Measurements from ENCODE around the gene ELOVL5. TPM values are rescaled to one million over a fixed set of nuclear protein-coding genes. Genes with fewer than 3 reads are reported as not detected.

ELOVL5 gene
- total and polyA plus RNA-seq, 2 donors (not counting 1 experiment from before 2014, with no cell fraction given), result 128 to 144 TPM

GRCh38 chr6:53300656-53301551 lies 47.8 kb downstream of the ELOVL5 start:
- Histone ChIP-seq H3K79me2 (ENCODE audit: control insufficient read depth, insufficient read depth, low read length) (peaks cover 88% of the 10 kb centered on the region), H3K4me2 (replicated peaks; ENCODE audit: low read depth, low read length, poor library complexity, severe bottlenecking) (peak overlapping the region; percentile 62), H3K36me3 (replicated peaks in 1 of 2; ENCODE audit: control extremely low read depth in 1 of 2, control insufficient read depth in 1 of 2, extremely low read depth in 1 of 2, insufficient read depth in 2 of 2, low read length in 1 of 2) (peaks cover 0 to 4% of the 10 kb centered on the region in 2 experiments), H4K20me1 (ENCODE audit: control insufficient read depth, insufficient read depth, low read length, poor library complexity, severe bottlenecking) (peaks cover 35% of the 10 kb centered on the region), H2AFZ (ENCODE audit: insufficient read depth, low read depth, low read length, poor library complexity, severe bottlenecking) (peak overlapping the region; percentile 5), H3K9ac (ENCODE audit: low read length) (peak overlapping the region; percentile 28), H3K27me3 (replicated peaks in 1 of 4; ENCODE audit: control extremely low read depth in 1 of 4, control insufficient read depth in 3 of 4, insufficient read depth in 4 of 4, low read length in 3 of 4) (no peaks in the 10 kb centered on the region), H3K27ac (ENCODE audit: low read length in 2 of 2) (peak overlapping the region; percentile 8 to 82), H3K4me1 (ENCODE audit: control insufficient read depth in 2 of 2, insufficient read depth in 2 of 2, low read length in 2 of 2) (peaks cover 74 to 79% of the 10 kb centered on the region in 2 donors), H3K9me3 (ENCODE audit: control extremely low read depth in 1 of 3, control insufficient read depth in 2 of 3, insufficient read depth in 1 of 3, low read length in 2 of 3) (no peaks in the 10 kb centered on the region), H3K4me3 (ENCODE audit: control extremely low read depth in 1 of 5, extremely low read depth in 1 of 5, insufficient read depth in 1 of 5, low read depth in 2 of 5, low read length in 4 of 5) (no peak overlapping the region)
- TF ChIP-seq EZH2 (IDR thresholded peaks at IDR 0.05; ENCODE audit: borderline replicate concordance, insufficient read depth, low read depth, low read length, poor library complexity, severe bottlenecking) (no peak), CTCF (IDR thresholded peaks at IDR 0.05) (no peak)
- Mint-ChIP-seq H3K4me1 (peaks cover 82% of the 10 kb centered on the region), H3K4me3 (peak overlapping the region; percentile 71), H3K27ac (peak overlapping the region; percentile 89), H3K27me3 (no peaks in the 10 kb centered on the region), H3K9me3 (ENCODE audit: insufficient read depth) (no peaks in the 10 kb centered on the region)
- CTCF ChIA-PET, result interaction anchor here (0.6 to 6.2 kb wide), 13 partner anchors 9 to 185 kb away, joined by 3 to 37 read pairs (median 3); no protein-coding TSS in a partner anchor
- intact Hi-C loops (cut with micrococcal nuclease), result loop anchor here (2.0 kb wide), 1 partner anchor 34 kb away; no protein-coding TSS in a partner anchor
- POLR2A ChIA-PET, result interaction anchor here (0.6 to 1.2 kb wide), 3 partner anchors 11 to 46 kb away, joined by 3 to 7 read pairs (median 3); no protein-coding TSS in a partner anchor
- WGBS (ENCODE audit: insufficient coverage), result 39% methylated on average over 8 of the region's 9 CpGs
- ATAC-seq (ENCODE audit: low read depth) (peak; percentile 68), DNase-seq (no peak)
